A673 (cell line): ENCODE data around the gene EAF2.

Source experiments
- CTCF ChIP-seq: fragments of 300-800, 200-600 bp; sonication (generic); conservative IDR thresholded peaks from 2 replicates; pipeline ENCODE4 v1.5.1; 2017; ENCODE audit warnings: low read depth, mild to moderate bottlenecking, antibody characterized with exemption, low read length, moderate library complexity, mixed read lengths
- EZH2 ChIP-seq: fragments of 200-600 bp; sonication (generic); IDR thresholded peaks from 2 replicates; pipeline ENCODE4 v1.6.1; 2017; ENCODE audit warnings: borderline replicate concordance, low read depth, mild to moderate bottlenecking, mixed read lengths, antibody characterized with exemption, low read length; ENCODE audit not compliant: poor library complexity, severe bottlenecking

- TF ChIP-seq CTCF = no peak
- no peak for TF ChIP-seq EZH2
These were observed 89.7 kb downstream of the EAF2 start for GRCh38 chr3:121924734-121925133.
